Smooth muscle cell (in vitro differentiated cells): ENCODE measurements around the gene UTS2R. TPM values are rescaled to one million over a fixed set of nuclear protein-coding genes. Genes with fewer than 3 reads are reported as not detected.

ENCODE experiments used
- DNase-seq: peaks from one replicate; lab custom pipeline; 2025; ENCODE audit not compliant: unreplicated experiment; lab: John Stamatoyannopoulos, UW
- H2AFZ ChIP-seq: fragments of 200-600 bp; sonication (generic); 2 replicates; pipeline ENCODE4 v1.6.0; 2016; ENCODE audit warnings: antibody characterized with exemption, low read depth, mild to moderate bottlenecking
- H3F3A ChIP-seq: fragments of 200-600 bp; sonication (generic); 2 replicates; pipeline ENCODE4 v1.6.0; 2017; ENCODE audit warnings: antibody characterized with exemption, low read depth
- H3K27ac ChIP-seq: fragments of 200-600 bp; sonication (generic); 2 replicates; pipeline ENCODE4 v1.5.1; 2016; ENCODE audit warnings: low read depth, mild to moderate bottlenecking
- H3K27me3 ChIP-seq: fragments of 200-600 bp; sonication (generic); 2 replicates; pipeline ENCODE4 v1.6.1; 2016; ENCODE audit warnings: low read depth, mild to moderate bottlenecking
- H3K36me3 ChIP-seq: fragments of 200-600 bp; sonication (generic); 2 replicates; pipeline ENCODE4 v1.5.1; 2016; ENCODE audit warnings: low read depth
- H3K4me1 ChIP-seq: fragments of 200-600 bp; sonication (generic); 2 replicates; pipeline ENCODE4 v1.5.1; 2016; ENCODE audit warnings: low read depth
- H3K4me2 ChIP-seq: fragments of 200-600 bp; sonication (generic); 2 replicates; pipeline ENCODE4 v1.6.0; 2016; ENCODE audit warnings: mild to moderate bottlenecking
- H3K4me3 ChIP-seq: fragments of 200-600 bp; sonication (generic); 2 replicates; pipeline ENCODE4 v1.5.1; 2016; ENCODE audit warnings: mild to moderate bottlenecking
- H3K79me2 ChIP-seq: fragments of 200-600 bp; sonication (generic); 2 replicates; pipeline ENCODE4 v1.6.0; 2016; ENCODE audit warnings: low read depth, mild to moderate bottlenecking
- H3K9ac ChIP-seq: fragments of 200-600 bp; sonication (generic); 2 replicates; pipeline ENCODE4 v1.6.0; 2016; ENCODE audit warnings: low read depth
- H3K9me3 ChIP-seq: fragments of 200-600 bp; sonication (generic); replicated peaks from 2 replicates; pipeline ENCODE4 v1.5.1; 2016; ENCODE audit warnings: low read depth
- H4K20me1 ChIP-seq: fragments of 200-600 bp; sonication (generic); 2 replicates; pipeline ENCODE4 v1.6.0; 2016; ENCODE audit warnings: low read depth
- CTCF ChIP-seq: fragments of 200-600 bp; sonication (generic); IDR thresholded peaks from 2 replicates; pipeline ENCODE4 v1.5.1; 2017; ENCODE audit warnings: borderline replicate concordance, mild to moderate bottlenecking, antibody characterized with exemption; ENCODE audit not compliant: insufficient read depth, poor library complexity, severe bottlenecking
- WGBS: methylation state at CpG from one replicate; pipeline ENCODE4 v1.1.7; 2016; ENCODE audit warnings: low lambda C conversion rate; 5-methylcytosine and 5-hydroxymethylcytosine counted together
- polyA plus RNA-seq: library from polyadenylated mRNA; unstranded; fragments of >200 nt; fragmentation: Nextera tagmentation; extraction: Ambion mirVana; gene quantifications from 2 replicates; pipeline ENCODE4 v1.2.1, GENCODE V29; 2016
- total RNA-seq: library from RNA; depleted of rRNA; stranded (reverse); fragments of >200 nt; gene quantifications from 2 replicates; pipeline ENCODE4 v1.2.3, GENCODE V29; 2014

UTS2R gene
- total and polyA plus RNA-seq, 2 experiments from 2014 or later: not detected

GRCh38 chr17:82348434-82348833 lies 23.1 kb upstream of the UTS2R start:
- Histone ChIP-seq H3K27ac (no peak overlapping the region), H3K4me2 (no peak overlapping the region), H3K9ac (no peak overlapping the region), H3K4me1 (no peaks in the 10 kb centered on the region), H2AFZ (no peak overlapping the region), H3K36me3 (no peaks in the 10 kb centered on the region), H3K9me3 (no peaks in the 10 kb centered on the region), H4K20me1 (no peaks in the 10 kb centered on the region), H3K27me3 (no peaks in the 10 kb centered on the region), H3K4me3 (no peak overlapping the region), H3K79me2 (no peaks in the 10 kb centered on the region), H3F3A (no peaks in the 10 kb centered on the region)
- WGBS: 89% methylated on average over 9 of the region's 9 CpGs
- TF ChIP-seq CTCF: no peak
- no peak for DNase-seq

- Histone ChIP-seq H3K27me3 (no peaks in the 10 kb centered on the region), H3K27ac (no peak overlapping the region), H3K4me2 (peak overlapping the region; percentile 45), H3K9ac (no peak overlapping the region), H3F3A (no peaks in the 10 kb centered on the region), H4K20me1 (no peaks in the 10 kb centered on the region), H3K9me3 (no peaks in the 10 kb centered on the region), H3K79me2 (no peaks in the 10 kb centered on the region), H3K4me1 (no peaks in the 10 kb centered on the region), H3K36me3 (no peaks in the 10 kb centered on the region), H3K4me3 (no peak overlapping the region), H2AFZ (no peak overlapping the region)
- WGBS: 84% methylated on average over 11 of the region's 11 CpGs
- DNase-seq: no peak
- TF ChIP-seq CTCF: no peak
Measured at GRCh38 chr17:82348866-82349265, 22.7 kb upstream of the UTS2R start.

GRCh38 chr17:82349287-82349701 lies 22.3 kb upstream of the UTS2R start:
- H3K4me3 ChIP-seq: no peak overlapping the region
- H3F3A ChIP-seq: no peaks in the 10 kb centered on the region
- no peak for DNase-seq
- peak overlapping the region; percentile 34 for H2AFZ ChIP-seq
- no peaks in the 10 kb centered on the region for H4K20me1 ChIP-seq
- no peaks in the 10 kb centered on the region for H3K79me2 ChIP-seq
- peak overlapping the region; percentile 45 for H3K4me2 ChIP-seq
- TF ChIP-seq CTCF: no peak
- no peaks in the 10 kb centered on the region for H3K4me1 ChIP-seq
- no peaks in the 10 kb centered on the region for H3K27me3 ChIP-seq
- no peaks in the 10 kb centered on the region for H3K36me3 ChIP-seq
- no peaks in the 10 kb centered on the region for H3K9me3 ChIP-seq
- no peak overlapping the region for H3K27ac ChIP-seq
- no peak overlapping the region for H3K9ac ChIP-seq
- 51% methylated on average over 11 of the region's 11 CpGs for WGBS

GRCh38 chr17:82350182-82351030 lies 21.2 kb upstream of the UTS2R start:
- no peak overlapping the region for H3K4me2 ChIP-seq
- H3K9ac ChIP-seq: no peak overlapping the region
- H3F3A ChIP-seq: no peaks in the 10 kb centered on the region
- H3K9me3 ChIP-seq: no peaks in the 10 kb centered on the region
- no peaks in the 10 kb centered on the region for H4K20me1 ChIP-seq
- 92% methylated on average over 28 of the region's 28 CpGs for WGBS
- no peak for DNase-seq
- no peak overlapping the region for H2AFZ ChIP-seq
- H3K36me3 ChIP-seq: no peaks in the 10 kb centered on the region
- no peak for TF ChIP-seq CTCF
- H3K4me1 ChIP-seq: no peaks in the 10 kb centered on the region
- H3K27me3 ChIP-seq: no peaks in the 10 kb centered on the region
- H3K27ac ChIP-seq: no peak overlapping the region
- H3K79me2 ChIP-seq: no peaks in the 10 kb centered on the region
- H3K4me3 ChIP-seq: no peak overlapping the region
